WTC11 (cell line): ENCODE results near the gene ZBTB12. TPM values are rescaled to one million over a fixed set of nuclear protein-coding genes. Genes with fewer than 3 reads are reported as not detected.

ENCODE experiments used
- ATAC-seq: fragments of 200-7000 bp; cut with Tn5 transposase; 2 replicates; pipeline ENCODE4 v1.10.0; 2021; ENCODE audit warnings: mild to moderate bottlenecking, moderate library complexity
- CTCF ChIA-PET: fragments of 300-600 bp; sonication (Branson Sonifier 250); formaldehyde crosslinking; loops from one replicate; lab custom pipeline; 2021; ENCODE audit warnings: antibody characterized with exemption; lab: Charles Lee
- POLR2A ChIA-PET: fragments of 350-600 bp; sonication (Branson Sonifier 250); formaldehyde crosslinking; loops from one replicate; lab custom pipeline; 2021; ENCODE audit warnings: antibody characterized with exemption; lab: Charles Lee
- DNase-seq: peaks from one replicate; pipeline ENCODE4 v3.0.0; 2021; ENCODE audit warnings: low spot score
- H3K27ac Mint-ChIP-seq: 2 replicates; pipeline ENCODE4 v1.8.0; 2021; ENCODE audit warnings: mixed read lengths
- H3K27me3 Mint-ChIP-seq: 2 replicates; pipeline ENCODE4 v1.8.0; 2021; ENCODE audit warnings: low read depth, mild to moderate bottlenecking, moderate library complexity, mixed read lengths
- H3K36me3 Mint-ChIP-seq: 2 replicates; pipeline ENCODE4 v1.8.0; 2021; ENCODE audit warnings: mixed read lengths
- H3K4me1 Mint-ChIP-seq: 2 replicates; pipeline ENCODE4 v1.8.0; 2022; ENCODE audit warnings: mixed read lengths
- H3K4me3 Mint-ChIP-seq: 2 replicates; pipeline ENCODE4 v1.8.0; 2021; ENCODE audit warnings: mild to moderate bottlenecking, moderate library complexity, mixed read lengths
- H3K9me3 Mint-ChIP-seq: 2 replicates; pipeline ENCODE4 v1.8.0; 2021; ENCODE audit warnings: mixed read lengths
- AFF4 ChIP-seq: sonication (generic); formaldehyde crosslinking; IDR thresholded peaks from 2 replicates; pipeline ENCODE4 v1.8.1; 2023; ENCODE audit warnings: mild to moderate bottlenecking, missing genetic modification reagents, borderline replicate concordance
- ARID4B ChIP-seq: sonication (generic); formaldehyde crosslinking; IDR thresholded peaks from 2 replicates; pipeline ENCODE4 v1.8.0; 2023; ENCODE audit warnings: missing genetic modification reagents, mild to moderate bottlenecking, borderline replicate concordance
- ATF1 ChIP-seq: sonication (generic); formaldehyde crosslinking; IDR thresholded peaks from 2 replicates; pipeline ENCODE4 v1.8.1; 2023; ENCODE audit warnings: mild to moderate bottlenecking, moderate library complexity, missing genetic modification reagents
- CREM ChIP-seq: sonication (generic); formaldehyde crosslinking; IDR thresholded peaks from 2 replicates; pipeline ENCODE4 v1.8.1; 2022; ENCODE audit warnings: mild to moderate bottlenecking, missing genetic modification reagents, moderate library complexity
- CTCF ChIP-seq: fragments of 200-600 bp; IDR thresholded peaks from 2 replicates; pipeline ENCODE4 v1.8.0; 2022; ENCODE audit warnings: antibody characterized with exemption
- ELF4 ChIP-seq: sonication (generic); formaldehyde crosslinking; IDR thresholded peaks from 2 replicates; pipeline ENCODE4 v1.8.1; 2022; ENCODE audit warnings: low read depth, mild to moderate bottlenecking, moderate library complexity, missing genetic modification reagents
- IRF2 ChIP-seq: sonication (generic); formaldehyde crosslinking; IDR thresholded peaks from 2 replicates; pipeline ENCODE4 v1.8.0; 2022; ENCODE audit warnings: low read depth, missing genetic modification reagents, borderline replicate concordance
- MAX ChIP-seq: sonication (generic); formaldehyde crosslinking; IDR thresholded peaks from 2 replicates; pipeline ENCODE4 v1.8.0; 2022; ENCODE audit warnings: mild to moderate bottlenecking, missing genetic modification reagents
- MXD4 ChIP-seq: fragments of 250-450 bp; sonication (Bioruptor Pico); IDR thresholded peaks from 2 replicates; pipeline ENCODE4 v1.8.0; 2021; ENCODE audit warnings: mild to moderate bottlenecking, moderate library complexity, borderline replicate concordance
- NR2C2 ChIP-seq: sonication (generic); formaldehyde crosslinking; IDR thresholded peaks from 2 replicates; pipeline ENCODE4 v1.8.0; 2022; ENCODE audit warnings: mild to moderate bottlenecking, missing genetic modification reagents
- PRRX2 ChIP-seq: fragments of 250-450 bp; sonication (Bioruptor Pico); IDR thresholded peaks from 2 replicates; pipeline ENCODE4 v1.8.0; 2021; ENCODE audit warnings: mild to moderate bottlenecking
- TEAD4 ChIP-seq: sonication (generic); formaldehyde crosslinking; IDR thresholded peaks from 2 replicates; pipeline ENCODE4 v1.8.0; 2022; ENCODE audit warnings: mild to moderate bottlenecking, missing genetic modification reagents
- ZNF317 ChIP-seq: sonication (generic); formaldehyde crosslinking; IDR thresholded peaks from 2 replicates; pipeline ENCODE4 v1.8.1; 2023; ENCODE audit warnings: low read depth, mild to moderate bottlenecking, moderate library complexity, missing genetic modification reagents, borderline replicate concordance
- total RNA-seq: library from RNA; stranded (reverse); gene quantifications from 3 replicates; pipeline ENCODE4 v1.2.3, GENCODE V29; 2021
- TF ChIP-seq, protein P1 (sequence below): sonication (generic); formaldehyde crosslinking; IDR thresholded peaks from 2 replicates; pipeline ENCODE4 v1.8.1; 2022; ENCODE audit warnings: low read depth, missing genetic modification reagents, borderline replicate concordance
- TF ChIP-seq, protein P2 (sequence below): fragments of 250-450 bp; sonication (Bioruptor Pico); IDR thresholded peaks from 2 replicates; pipeline ENCODE4 v1.9.0; 2021; ENCODE audit warnings: mild to moderate bottlenecking

The ZBTB12 gene
- total RNA-seq, 1 experiment from 2014 or later: 24.0 TPM

- Mint-ChIP-seq H3K27ac (no peak overlapping the region), H3K4me1 (no peaks in the 10 kb centered on the region), H3K9me3 (no peaks in the 10 kb centered on the region), H3K27me3 (no peaks in the 10 kb centered on the region), H3K4me3 (no peak overlapping the region), H3K36me3 (peaks cover 77% of the 10 kb centered on the region)
- TF ChIP-seq PRRX2 (CRISPR knock-in tag) (no peak), AFF4 (CRISPR knock-in tag) (no peak), NR2C2 (no peak), ATF1 (0 out of 2 replicates have a peak, but pooled peaks have one; percentile 30), CTCF (peak; percentile 69)
- DNase-seq (peak; percentile 79), ATAC-seq (peak; percentile 86)
- ChIA-PET POLR2A (interaction anchor here (1.0 kb wide), 1 partner anchor 64 kb away, joined by 3 read pairs; no protein-coding TSS in a partner anchor), CTCF (interaction anchor here (0.7 to 1.8 kb wide), 10 partner anchors 9 to 194 kb away, joined by 3 to 7 read pairs (median 4); partner anchors contain the start of genes EHMT2, LSM2, NEU1 and SLC44A4)
Observed at GRCh38 chr6:31888276-31889258, 13.3 kb downstream of the ZBTB12 start.

DNA sequence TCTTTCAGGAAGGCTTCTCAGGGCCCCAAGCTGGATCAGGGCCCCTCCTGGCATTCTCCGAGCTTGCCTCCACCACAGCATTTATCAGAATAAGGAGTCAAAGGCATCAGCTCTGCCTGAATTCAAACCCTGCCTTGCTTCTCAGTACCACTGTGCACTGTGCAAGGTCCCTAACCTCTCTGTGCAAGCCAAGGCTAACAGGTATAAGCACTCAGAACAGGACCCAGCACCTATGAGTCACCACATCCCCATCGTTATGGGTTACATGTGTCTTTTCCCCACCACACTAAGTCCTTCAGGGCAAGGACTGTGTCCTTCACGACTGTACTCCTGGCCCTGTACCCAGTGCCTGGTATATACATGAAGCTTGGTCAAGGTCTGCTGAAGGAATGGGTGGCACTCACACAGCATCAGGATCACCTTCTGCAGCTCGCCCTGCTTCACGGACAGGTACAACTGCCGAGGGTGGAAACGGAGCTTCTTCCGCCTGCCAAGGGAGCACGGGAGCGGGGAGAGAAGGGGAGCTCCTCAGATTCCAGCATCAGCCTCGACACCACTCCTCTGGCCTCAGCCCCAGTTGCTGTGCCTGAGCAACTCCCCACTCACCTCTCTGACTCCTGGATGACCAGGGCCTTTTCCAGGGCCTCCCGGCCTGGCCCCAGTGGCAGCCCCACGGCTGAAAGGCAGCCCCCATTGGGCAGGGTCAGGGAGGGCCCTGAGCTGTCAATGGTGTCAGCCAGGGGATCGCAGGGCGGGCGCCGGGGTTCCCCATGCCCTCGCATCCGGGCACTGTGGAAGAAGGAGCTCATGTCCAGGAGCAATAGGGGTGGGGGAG is 14.5 kb downstream of the ZBTB12 start:
- no peak overlapping the region for H3K27ac Mint-ChIP-seq
- ATAC-seq (no peak), DNase-seq (no peak)
- H3K9me3 Mint-ChIP-seq: no peaks in the 10 kb centered on the region
- H3K4me3 Mint-ChIP-seq: no peak overlapping the region
- POLR2A ChIA-PET: interaction anchor here (0.6 to 1.0 kb wide), 2 partner anchors 23 to 65 kb away, joined by 3 read pairs; no protein-coding TSS in a partner anchor
- no peaks in the 10 kb centered on the region for H3K4me1 Mint-ChIP-seq
- CTCF ChIA-PET: interaction anchor here (0.6 to 1.8 kb wide), 8 partner anchors 8 to 193 kb away, joined by 3 to 7 read pairs (median 4); partner anchors contain the start of genes EHMT2, LSM2, NEU1 and SLC44A4
- no peaks in the 10 kb centered on the region for H3K27me3 Mint-ChIP-seq
- peaks cover 77% of the 10 kb centered on the region for H3K36me3 Mint-ChIP-seq
- no peak for TF ChIP-seq ELF4 (CRISPR knock-in tag)
- no peak for TF ChIP-seq ZNF317 (CRISPR knock-in tag)
- TF ChIP-seq MAX (CRISPR knock-in tag): no peak
- TF ChIP-seq MXD4: no peak
- TF ChIP-seq, protein P1, sequence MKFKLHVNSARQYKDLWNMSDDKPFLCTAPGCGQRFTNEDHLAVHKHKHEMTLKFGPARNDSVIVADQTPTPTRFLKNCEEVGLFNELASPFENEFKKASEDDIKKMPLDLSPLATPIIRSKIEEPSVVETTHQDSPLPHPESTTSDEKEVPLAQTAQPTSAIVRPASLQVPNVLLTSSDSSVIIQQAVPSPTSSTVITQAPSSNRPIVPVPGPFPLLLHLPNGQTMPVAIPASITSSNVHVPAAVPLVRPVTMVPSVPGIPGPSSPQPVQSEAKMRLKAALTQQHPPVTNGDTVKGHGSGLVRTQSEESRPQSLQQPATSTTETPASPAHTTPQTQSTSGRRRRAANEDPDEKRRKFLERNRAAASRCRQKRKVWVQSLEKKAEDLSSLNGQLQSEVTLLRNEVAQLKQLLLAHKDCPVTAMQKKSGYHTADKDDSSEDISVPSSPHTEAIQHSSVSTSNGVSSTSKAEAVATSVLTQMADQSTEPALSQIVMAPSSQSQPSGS (CRISPR knock-in tag): no peak
- no peak for TF ChIP-seq IRF2 (CRISPR knock-in tag)
- no peak for TF ChIP-seq ARID4B
- no peak for TF ChIP-seq ATF1
- TF ChIP-seq, protein P2, sequence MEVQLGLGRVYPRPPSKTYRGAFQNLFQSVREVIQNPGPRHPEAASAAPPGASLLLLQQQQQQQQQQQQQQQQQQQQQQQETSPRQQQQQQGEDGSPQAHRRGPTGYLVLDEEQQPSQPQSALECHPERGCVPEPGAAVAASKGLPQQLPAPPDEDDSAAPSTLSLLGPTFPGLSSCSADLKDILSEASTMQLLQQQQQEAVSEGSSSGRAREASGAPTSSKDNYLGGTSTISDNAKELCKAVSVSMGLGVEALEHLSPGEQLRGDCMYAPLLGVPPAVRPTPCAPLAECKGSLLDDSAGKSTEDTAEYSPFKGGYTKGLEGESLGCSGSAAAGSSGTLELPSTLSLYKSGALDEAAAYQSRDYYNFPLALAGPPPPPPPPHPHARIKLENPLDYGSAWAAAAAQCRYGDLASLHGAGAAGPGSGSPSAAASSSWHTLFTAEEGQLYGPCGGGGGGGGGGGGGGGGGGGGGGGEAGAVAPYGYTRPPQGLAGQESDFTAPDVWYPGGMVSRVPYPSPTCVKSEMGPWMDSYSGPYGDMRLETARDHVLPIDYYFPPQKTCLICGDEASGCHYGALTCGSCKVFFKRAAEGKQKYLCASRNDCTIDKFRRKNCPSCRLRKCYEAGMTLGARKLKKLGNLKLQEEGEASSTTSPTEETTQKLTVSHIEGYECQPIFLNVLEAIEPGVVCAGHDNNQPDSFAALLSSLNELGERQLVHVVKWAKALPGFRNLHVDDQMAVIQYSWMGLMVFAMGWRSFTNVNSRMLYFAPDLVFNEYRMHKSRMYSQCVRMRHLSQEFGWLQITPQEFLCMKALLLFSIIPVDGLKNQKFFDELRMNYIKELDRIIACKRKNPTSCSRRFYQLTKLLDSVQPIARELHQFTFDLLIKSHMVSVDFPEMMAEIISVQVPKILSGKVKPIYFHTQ (CRISPR knock-in tag): no peak
- no peak for TF ChIP-seq TEAD4 (CRISPR knock-in tag)
- TF ChIP-seq CREM (CRISPR knock-in tag): no peak
